ENCODE measurements around the gene CACNA2D1. TPM values are rescaled to one million over a fixed set of nuclear protein-coding genes. Genes with fewer than 3 reads are reported as not detected.

CACNA2D1 gene
- total RNA-seq, 2 experiments from 2014 or later = not detected

DNA sequence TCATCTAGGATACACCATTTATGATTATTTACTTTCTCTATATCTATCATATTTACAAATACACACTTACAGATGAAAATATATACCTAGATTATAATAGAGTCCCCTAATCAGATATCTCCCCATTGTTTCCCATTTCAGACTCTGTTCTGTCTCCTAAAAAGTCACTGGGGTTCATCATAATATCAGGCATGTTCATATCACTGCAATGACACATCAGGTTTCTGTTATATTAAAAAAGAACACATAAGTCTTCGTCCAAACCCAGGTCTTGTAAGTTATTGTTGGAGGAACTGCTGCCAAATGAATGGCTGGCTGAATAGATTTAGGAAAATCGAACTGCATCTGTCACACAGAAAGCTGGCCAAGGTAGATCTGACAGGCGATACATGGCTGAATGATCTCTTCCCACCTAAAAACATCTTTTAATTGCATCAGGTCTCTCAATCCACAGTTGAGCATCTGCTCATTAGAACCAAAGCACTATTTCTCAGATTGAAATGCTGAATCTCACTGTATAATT lies 178.7 kb downstream of the CACNA2D1 start:
- Mint-ChIP-seq H3K27ac (no peak overlapping the region), H3K27me3 (no peaks in the 10 kb centered on the region), H3K9me3 (peaks cover 2% of the 10 kb centered on the region), H3K4me3 (no peak overlapping the region), H3K4me1 (no peaks in the 10 kb centered on the region), H3K36me3 (ENCODE audit: low read depth) (no peaks in the 10 kb centered on the region)
- POLR2A ChIA-PET = no interaction called here
- CTCF ChIA-PET = no interaction called here
- no peak for DNase-seq

DNA sequence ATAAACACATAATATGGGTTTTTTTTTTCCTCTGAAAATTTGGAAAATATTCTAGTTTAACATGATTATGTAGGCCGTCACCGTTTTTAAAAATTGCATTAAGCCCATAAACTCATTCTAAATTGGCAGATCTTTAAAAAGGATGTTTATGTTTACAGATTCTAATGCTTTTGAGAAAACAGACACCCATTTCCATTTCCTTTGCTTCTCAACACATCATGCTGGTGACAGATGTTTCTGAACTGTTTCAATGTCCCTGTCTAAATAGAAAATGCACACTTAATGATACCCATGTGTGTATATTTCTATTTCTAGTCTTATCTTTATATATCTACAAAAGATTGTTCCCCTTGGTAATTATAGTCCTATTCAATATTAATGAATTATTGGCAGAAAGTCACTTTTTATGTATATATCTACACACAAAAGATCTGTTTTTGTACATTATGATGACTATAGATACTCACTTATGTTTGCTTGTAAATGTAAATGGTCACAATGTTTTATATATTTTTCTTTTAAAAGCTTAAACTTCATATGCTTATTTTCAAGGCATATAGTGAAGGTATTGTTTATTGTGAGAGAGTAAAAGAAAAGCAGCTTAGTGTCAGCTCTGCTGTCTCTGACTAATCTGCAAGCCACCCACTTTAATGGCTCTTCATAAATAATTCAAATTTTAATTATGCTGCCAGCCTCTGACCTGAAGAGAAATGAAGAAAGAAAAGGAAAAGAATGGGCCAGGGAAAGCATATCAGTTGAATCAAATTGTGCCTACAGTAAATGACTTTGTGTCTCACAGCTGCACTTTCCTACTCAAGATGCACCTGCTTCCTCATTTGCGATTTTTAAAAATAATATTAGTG lies 179.4 kb downstream of the CACNA2D1 start:
- Mint-ChIP-seq H3K27me3 (no peaks in the 10 kb centered on the region), H3K4me3 (no peak overlapping the region), H3K36me3 (ENCODE audit: low read depth) (no peaks in the 10 kb centered on the region), H3K9me3 (peaks cover 4% of the 10 kb centered on the region), H3K4me1 (no peaks in the 10 kb centered on the region), H3K27ac (no peak overlapping the region)
- ChIA-PET CTCF (no interaction called here), POLR2A (no interaction called here)
- DNase-seq = no peak

DNA sequence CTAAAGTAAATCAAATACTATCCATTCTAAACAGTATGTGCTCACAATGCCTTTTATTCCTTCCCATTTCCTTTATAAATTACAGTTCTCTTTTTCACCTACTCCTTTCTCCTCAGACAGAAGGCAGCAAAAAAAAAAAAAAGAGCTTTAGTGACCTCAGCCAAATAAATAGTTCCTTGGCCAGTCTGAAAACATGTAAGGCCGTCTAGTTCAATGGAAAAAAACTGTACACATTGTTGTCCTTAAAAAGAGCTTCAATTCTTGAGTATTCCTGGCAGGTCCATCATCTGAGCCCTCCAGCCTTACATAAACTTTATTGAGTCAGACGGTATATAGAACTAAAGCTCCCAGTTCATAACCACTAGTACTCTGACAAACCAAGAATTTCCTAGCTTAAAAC lies 185.4 kb downstream of the CACNA2D1 start:
- H3K9me3 Mint-ChIP-seq = peaks cover 2% of the 10 kb centered on the region
- ChIA-PET POLR2A (no interaction called here), CTCF (no interaction called here)
- H3K27ac Mint-ChIP-seq = no peak overlapping the region
- no peaks in the 10 kb centered on the region for H3K27me3 Mint-ChIP-seq
- H3K36me3 Mint-ChIP-seq (ENCODE audit: low read depth) = no peaks in the 10 kb centered on the region
- H3K4me1 Mint-ChIP-seq = no peaks in the 10 kb centered on the region
- no peak overlapping the region for H3K4me3 Mint-ChIP-seq
- DNase-seq = no peak

DNA sequence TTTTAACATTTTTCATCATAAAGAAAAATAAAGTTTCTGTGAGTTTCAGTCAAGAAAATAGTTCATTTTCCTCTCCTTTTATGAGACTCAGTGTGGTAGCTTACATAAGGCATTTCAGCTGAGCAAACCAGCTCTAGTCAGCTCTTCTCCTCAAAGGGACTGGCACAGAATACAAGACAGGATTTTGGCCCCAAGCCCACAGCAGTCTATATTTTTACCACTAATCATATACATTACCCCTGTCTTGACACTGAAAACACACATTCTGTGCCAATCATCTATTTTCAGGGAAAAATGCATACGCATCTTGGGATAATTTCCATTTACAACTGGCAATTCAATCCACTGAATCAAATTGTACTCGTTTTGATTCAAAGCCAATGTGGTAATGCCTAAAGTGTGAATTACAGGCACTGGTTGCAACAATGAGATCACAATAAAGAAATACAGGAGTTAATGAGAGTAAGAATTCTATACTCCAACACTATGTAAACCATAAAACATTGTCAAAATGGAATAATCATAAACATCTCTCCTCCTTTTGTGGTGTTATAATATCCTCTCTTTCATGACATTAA lies 186.4 kb downstream of the CACNA2D1 start:
- Mint-ChIP-seq H3K27ac (no peak overlapping the region), H3K36me3 (ENCODE audit: low read depth) (no peaks in the 10 kb centered on the region), H3K27me3 (no peaks in the 10 kb centered on the region), H3K4me3 (no peak overlapping the region), H3K4me1 (no peaks in the 10 kb centered on the region), H3K9me3 (peaks cover 2% of the 10 kb centered on the region)
- ChIA-PET POLR2A (no interaction called here), CTCF (no interaction called here)
- DNase-seq = no peak

DNA sequence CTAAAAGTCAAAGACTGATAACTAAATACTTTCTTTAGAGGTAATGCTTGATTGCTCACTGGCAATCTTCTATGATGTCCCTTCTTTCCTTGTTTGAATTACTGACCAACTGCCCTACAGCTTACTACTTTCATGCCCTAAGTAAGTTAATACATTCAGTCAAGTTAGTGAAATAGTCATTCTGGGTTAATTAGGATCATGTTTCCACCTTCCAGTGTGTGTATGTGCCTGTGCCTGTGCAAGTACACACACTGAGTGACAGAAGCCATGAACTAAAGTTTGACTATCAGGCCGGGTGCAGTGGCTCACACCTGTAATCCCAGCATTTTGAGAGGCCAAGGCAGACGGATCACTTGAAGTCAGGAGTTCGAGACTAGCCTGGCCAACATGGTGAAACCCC lies 187.9 kb downstream of the CACNA2D1 start:
- H3K27me3 Mint-ChIP-seq = no peaks in the 10 kb centered on the region
- DNase-seq = no peak
- no peak overlapping the region for H3K27ac Mint-ChIP-seq
- H3K4me3 Mint-ChIP-seq = no peak overlapping the region
- no peaks in the 10 kb centered on the region for H3K36me3 Mint-ChIP-seq (ENCODE audit: low read depth)
- ChIA-PET CTCF (no interaction called here), POLR2A (no interaction called here)
- no peaks in the 10 kb centered on the region for H3K4me1 Mint-ChIP-seq
- H3K9me3 Mint-ChIP-seq = peaks cover 2% of the 10 kb centered on the region

DNA sequence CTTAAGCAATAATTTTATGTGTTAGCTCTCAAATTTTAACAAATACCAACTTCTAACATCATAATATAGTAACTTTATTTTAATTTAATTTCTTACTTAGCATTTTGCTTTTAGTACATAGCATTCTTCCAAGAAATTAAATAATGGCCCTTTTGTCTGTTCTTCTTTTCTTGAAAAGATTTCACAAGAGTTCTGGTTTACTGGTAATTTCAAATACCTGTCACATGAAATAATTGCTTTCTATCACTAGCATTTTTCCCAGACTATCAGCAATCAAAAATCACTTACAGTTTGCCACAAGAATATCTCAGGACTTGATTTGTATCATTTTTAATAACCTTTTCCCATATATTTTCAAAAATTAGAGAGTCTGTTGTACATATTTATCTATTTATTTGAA lies 193.0 kb downstream of the CACNA2D1 start:
- ChIA-PET POLR2A (no interaction called here), CTCF (no interaction called here)
- Mint-ChIP-seq H3K4me3 (no peak overlapping the region), H3K4me1 (no peaks in the 10 kb centered on the region), H3K36me3 (ENCODE audit: low read depth) (no peaks in the 10 kb centered on the region), H3K27me3 (no peaks in the 10 kb centered on the region), H3K27ac (no peak overlapping the region), H3K9me3 (no peaks in the 10 kb centered on the region)
- DNase-seq = no peak

DNA sequence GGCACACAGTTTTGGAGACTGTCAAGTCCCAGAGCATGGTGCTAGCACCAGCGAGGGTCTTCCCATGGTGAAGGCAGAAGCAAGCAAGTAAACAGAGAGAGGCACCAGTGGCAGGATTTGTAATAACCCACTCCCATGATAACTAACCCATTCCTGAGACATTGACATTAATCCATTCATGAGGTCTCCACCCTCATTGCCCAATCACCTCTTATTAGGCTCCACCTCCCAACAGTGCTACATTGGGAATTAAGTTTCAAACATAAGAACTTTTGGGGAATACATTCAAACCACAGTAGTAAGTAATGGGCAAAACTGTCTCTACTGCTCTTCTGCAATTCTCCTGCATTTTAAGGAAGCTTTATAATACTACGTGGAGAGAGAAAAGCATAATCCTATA lies 193.6 kb downstream of the CACNA2D1 start:
- Mint-ChIP-seq H3K27ac (no peak overlapping the region), H3K4me1 (no peaks in the 10 kb centered on the region), H3K27me3 (no peaks in the 10 kb centered on the region), H3K4me3 (no peak overlapping the region), H3K9me3 (no peaks in the 10 kb centered on the region), H3K36me3 (ENCODE audit: low read depth) (no peaks in the 10 kb centered on the region)
- ChIA-PET CTCF (no interaction called here), POLR2A (no interaction called here)
- DNase-seq = no peak

DNA sequence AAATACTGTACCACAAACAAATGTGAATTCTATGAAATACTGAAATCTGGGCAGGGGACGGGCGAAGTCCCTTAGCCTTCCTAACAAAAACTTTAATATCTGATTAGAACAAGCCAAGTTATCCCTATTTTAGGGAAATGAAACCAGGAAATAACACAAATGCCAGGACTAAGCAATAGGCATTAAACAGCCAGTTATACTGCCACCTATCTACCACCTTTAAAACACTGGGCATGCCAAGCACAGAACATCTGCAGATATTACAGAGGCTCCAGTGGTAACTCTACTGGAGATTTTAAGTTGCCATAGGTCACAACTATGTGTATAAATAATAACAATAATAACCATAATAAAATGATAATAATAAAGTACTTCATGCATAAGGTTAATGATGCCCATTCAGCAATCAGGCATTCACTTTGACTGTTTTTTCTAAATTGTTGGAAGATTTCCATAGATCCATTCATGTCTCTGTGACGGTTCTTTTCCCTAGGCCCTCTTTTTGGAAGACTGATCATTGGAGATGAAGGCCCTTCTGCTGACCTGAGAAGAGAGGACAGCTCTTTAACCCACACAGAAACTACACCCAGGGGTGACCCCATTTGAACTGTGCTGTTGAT lies 195.7 kb downstream of the CACNA2D1 start:
- Mint-ChIP-seq H3K9me3 (no peaks in the 10 kb centered on the region), H3K4me1 (no peaks in the 10 kb centered on the region), H3K4me3 (no peak overlapping the region), H3K36me3 (ENCODE audit: low read depth) (no peaks in the 10 kb centered on the region), H3K27me3 (no peaks in the 10 kb centered on the region), H3K27ac (no peak overlapping the region)
- POLR2A ChIA-PET = no interaction called here
- CTCF ChIA-PET = no interaction called here
- no peak for DNase-seq

DNA sequence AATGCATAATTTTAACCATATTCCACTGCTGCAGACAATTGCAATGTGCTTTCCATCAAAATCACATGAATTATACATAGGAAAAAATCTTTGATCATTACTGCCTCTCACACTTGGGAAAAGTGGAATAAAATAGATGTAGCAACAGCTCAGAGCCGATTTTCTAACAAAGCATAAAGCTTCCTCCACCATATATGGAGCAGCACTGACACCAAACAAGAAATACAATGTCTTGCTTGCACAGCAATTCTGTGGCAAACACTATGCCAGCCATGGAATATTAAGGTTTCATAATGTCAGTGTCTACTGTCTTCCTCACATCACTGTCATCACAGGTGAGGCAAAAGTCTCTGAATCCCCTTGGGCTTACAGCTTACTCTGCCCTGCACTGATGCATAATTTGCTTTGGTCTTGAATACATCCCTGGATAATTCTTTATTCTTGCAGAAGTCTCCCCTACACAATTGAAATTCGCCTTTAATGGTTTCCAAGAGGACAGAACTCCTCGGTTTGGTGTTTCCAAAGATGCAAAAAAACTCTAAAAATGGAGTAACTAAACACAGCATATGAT lies 198.5 kb downstream of the CACNA2D1 start:
- ChIA-PET POLR2A (no interaction called here), CTCF (no interaction called here)
- H3K9me3 Mint-ChIP-seq = no peaks in the 10 kb centered on the region
- H3K36me3 Mint-ChIP-seq (ENCODE audit: low read depth) = no peaks in the 10 kb centered on the region
- H3K27ac Mint-ChIP-seq = no peak overlapping the region
- no peaks in the 10 kb centered on the region for H3K27me3 Mint-ChIP-seq
- no peaks in the 10 kb centered on the region for H3K4me1 Mint-ChIP-seq
- H3K4me3 Mint-ChIP-seq = no peak overlapping the region
- no peak for DNase-seq

DNA sequence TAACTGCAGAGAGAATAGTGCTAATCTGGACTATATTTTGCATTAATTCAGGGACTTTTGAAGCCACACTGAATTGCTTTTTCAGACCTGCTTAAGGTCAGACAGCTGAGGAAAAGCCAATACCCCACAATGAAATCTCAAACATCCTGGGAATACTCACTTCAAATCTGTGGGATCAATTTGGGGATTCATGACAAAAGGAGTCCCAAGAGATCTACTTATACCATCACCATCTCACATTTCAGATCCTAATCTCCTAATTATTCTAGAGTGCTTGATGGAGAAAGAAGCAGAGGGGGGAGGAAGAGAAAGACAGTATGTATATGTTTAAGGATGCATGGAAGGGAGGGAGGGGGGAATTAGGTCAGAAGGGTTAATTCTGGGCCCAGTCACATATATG lies 202.2 kb downstream of the CACNA2D1 start:
- Mint-ChIP-seq H3K36me3 (ENCODE audit: low read depth) (no peaks in the 10 kb centered on the region), H3K9me3 (no peaks in the 10 kb centered on the region), H3K4me3 (no peak overlapping the region), H3K27me3 (no peaks in the 10 kb centered on the region), H3K27ac (no peak overlapping the region), H3K4me1 (no peaks in the 10 kb centered on the region)
- no peak for DNase-seq
- CTCF ChIA-PET = no interaction called here
- POLR2A ChIA-PET = no interaction called here

DNA sequence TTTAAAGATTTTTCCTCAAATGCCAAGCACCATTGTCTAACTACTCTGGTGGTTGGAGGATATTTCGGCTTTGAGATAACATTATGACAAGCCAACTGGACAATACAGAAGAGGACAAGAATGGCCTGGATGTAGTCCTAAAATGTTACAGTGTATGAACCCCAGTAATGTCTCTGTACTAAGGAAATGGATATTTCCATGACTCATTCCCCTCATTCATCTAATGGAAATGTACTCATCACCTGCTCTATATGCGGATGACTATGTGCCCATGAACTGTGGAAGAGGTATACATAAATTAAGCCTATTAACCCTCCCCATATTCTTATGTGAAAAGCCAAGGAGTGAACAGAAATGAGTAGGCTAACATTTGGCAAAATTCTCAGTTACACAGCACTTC lies 207.9 kb downstream of the CACNA2D1 start:
- Mint-ChIP-seq H3K27me3 (no peaks in the 10 kb centered on the region), H3K9me3 (no peaks in the 10 kb centered on the region), H3K4me1 (no peaks in the 10 kb centered on the region), H3K27ac (no peak overlapping the region), H3K36me3 (ENCODE audit: low read depth) (no peaks in the 10 kb centered on the region), H3K4me3 (no peak overlapping the region)
- ChIA-PET POLR2A (no interaction called here), CTCF (no interaction called here)
- DNase-seq = no peak

DNA sequence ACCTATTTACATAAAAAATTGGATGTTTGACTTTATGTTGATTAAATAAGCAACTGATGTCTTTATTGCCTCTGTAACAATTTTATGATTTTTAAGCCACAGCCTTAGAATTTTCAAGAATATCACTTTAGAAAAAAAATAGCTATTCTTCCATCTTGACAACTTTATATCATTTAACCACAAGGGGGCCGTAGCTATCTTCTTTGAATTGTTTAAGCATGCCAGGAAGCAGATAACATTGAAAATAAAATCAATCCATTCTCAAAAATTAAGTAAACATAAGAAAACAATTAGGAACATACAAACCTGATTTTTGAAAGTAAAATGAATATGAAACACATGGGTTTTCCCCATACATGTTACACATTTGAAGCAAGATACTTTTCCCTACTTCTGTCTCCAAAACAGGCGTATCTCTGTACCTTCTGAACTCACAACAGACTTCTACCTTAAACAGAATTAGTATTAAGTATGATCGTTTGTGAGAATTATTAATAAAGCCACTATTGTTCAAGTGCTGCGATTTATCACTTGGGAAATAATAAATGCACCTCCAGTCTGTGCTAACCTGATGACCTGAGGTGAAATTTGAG lies 209.0 kb downstream of the CACNA2D1 start:
- DNase-seq = no peak
- H3K27ac Mint-ChIP-seq = no peak overlapping the region
- H3K4me3 Mint-ChIP-seq = no peak overlapping the region
- no peaks in the 10 kb centered on the region for H3K27me3 Mint-ChIP-seq
- ChIA-PET CTCF (interaction anchor here (0.9 kb wide), 1 partner anchor 337 kb away, joined by 4 read pairs; no protein-coding TSS in a partner anchor), POLR2A (no interaction called here)
- no peaks in the 10 kb centered on the region for H3K4me1 Mint-ChIP-seq
- H3K36me3 Mint-ChIP-seq (ENCODE audit: low read depth) = no peaks in the 10 kb centered on the region
- no peaks in the 10 kb centered on the region for H3K9me3 Mint-ChIP-seq

DNA sequence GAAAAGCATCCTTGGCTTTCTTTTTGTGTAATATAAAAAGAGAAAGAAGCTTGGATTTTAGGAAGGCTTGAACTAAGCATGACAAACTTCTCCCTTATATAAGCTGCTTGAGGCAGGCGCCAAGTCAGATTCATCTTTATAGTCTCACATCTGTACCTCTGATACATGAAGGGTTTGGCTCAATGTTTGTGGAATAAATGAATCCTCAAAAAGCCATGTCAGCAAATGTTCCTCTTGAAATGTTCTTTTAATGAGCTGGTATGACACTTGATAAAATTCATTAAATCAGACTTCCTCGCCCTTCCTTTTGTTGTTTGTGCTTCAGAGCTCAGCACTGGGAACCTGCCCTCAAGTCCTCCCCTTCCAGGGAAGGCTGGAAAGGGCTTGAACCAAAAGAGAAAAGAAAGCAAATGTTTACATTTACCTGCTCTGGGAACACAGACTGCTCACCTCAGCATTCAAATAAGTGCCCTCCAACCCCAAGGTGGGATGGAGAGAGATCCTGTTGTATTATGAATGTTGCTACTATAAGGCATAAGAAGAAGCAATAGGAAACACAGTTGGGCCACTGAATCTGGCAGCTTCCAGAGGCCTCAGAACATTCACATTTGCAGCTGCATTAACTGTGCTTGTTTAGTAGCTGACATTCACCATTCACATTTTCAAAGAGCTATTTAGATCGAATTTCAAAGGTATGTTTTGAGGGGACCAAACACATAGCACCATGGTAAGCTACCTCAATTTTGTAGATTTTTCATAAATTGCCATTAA lies 212.6 kb downstream of the CACNA2D1 start:
- no peaks in the 10 kb centered on the region for H3K4me1 Mint-ChIP-seq
- no peaks in the 10 kb centered on the region for H3K27me3 Mint-ChIP-seq
- no peaks in the 10 kb centered on the region for H3K36me3 Mint-ChIP-seq (ENCODE audit: low read depth)
- POLR2A ChIA-PET = no interaction called here
- CTCF ChIA-PET = no interaction called here
- H3K27ac Mint-ChIP-seq = no peak overlapping the region
- H3K9me3 Mint-ChIP-seq = no peaks in the 10 kb centered on the region
- no peak overlapping the region for H3K4me3 Mint-ChIP-seq
- DNase-seq = no peak
